ENCODE data around the gene MNT. TPM values are rescaled to one million over a fixed set of nuclear protein-coding genes. Genes with fewer than 3 reads are reported as not detected.
A peak's percentile ranks its signal among the peaks of the same experiment; 100 is the strongest.

The MNT gene
- polyA plus RNA-seq, 3 donors = 0.28 to 42.4 (median 1.3) TPM

DNA sequence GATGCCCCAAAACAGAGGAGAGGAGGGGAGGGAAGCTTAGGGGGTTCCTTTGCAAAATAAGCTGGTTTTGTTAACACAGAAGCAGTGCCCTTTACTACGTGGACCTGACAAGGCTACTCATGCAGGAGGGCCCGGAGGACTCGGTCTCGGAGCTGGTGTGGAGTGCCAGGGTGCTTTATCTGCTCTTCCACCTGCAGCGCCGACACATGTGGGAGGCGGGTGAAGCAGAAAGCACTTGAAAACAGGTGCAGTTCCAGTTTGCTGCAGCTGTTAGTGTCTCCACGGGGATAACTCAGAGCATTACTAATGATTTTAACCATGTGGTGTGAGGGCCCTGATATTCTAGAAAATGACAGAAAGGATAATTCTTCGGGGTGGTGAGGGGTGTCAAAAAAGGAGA lies 35.0 kb upstream of the MNT start:
- H3K27ac Mint-ChIP-seq = no peak overlapping the region
- Histone ChIP-seq H3K79me2 (ENCODE audit: insufficient read depth, low read length) (peaks cover 2% of the 10 kb centered on the region), H2AFZ (ENCODE audit: insufficient read depth, low read depth, low read length, poor library complexity, severe bottlenecking) (no peak overlapping the region), H3K9ac (ENCODE audit: insufficient read depth, low read length, poor library complexity, severe bottlenecking) (no peak overlapping the region), H3K27me3 (ENCODE audit: control insufficient read depth in 2 of 2, insufficient read depth in 2 of 2, low read length in 2 of 2) (no peaks in the 10 kb centered on the region), H3K36me3 (replicated peaks in 1 of 2; ENCODE audit: control insufficient read depth in 1 of 2, insufficient read depth in 2 of 2, low read length in 2 of 2) (peaks cover 29 to 62% of the 10 kb centered on the region in 2 donors), H3K4me1 (ENCODE audit: control insufficient read depth in 1 of 2, insufficient read depth in 2 of 2, low read length in 2 of 2) (peaks cover 30 to 32% of the 10 kb centered on the region in 2 donors), H3K27ac (ENCODE audit: low read depth in 1 of 2, low read length in 2 of 2) (no peak overlapping the region), H3K4me2 (replicated peaks; ENCODE audit: extremely low read depth, low read length, poor library complexity, severe bottlenecking) (no peak overlapping the region), H3K9me3 (replicated peaks in 1 of 2; ENCODE audit: control insufficient read depth in 1 of 2, insufficient read depth in 1 of 2, low read length in 2 of 2) (no peaks in the 10 kb centered on the region), H4K20me1 (ENCODE audit: insufficient read depth, low read length) (no peaks in the 10 kb centered on the region), H3K4me3 (replicated peaks in 1 of 3; ENCODE audit: low read depth in 2 of 3, low read length in 3 of 3) (no peak overlapping the region)
- H3K9me3 Mint-ChIP-seq = peaks cover 0 to 2% (median 0%) of the 10 kb centered on the region in 7 donors
- peaks cover 48 to 61% of the 10 kb centered on the region in 2 donors for H3K36me3 Mint-ChIP-seq
- H3K27me3 Mint-ChIP-seq (ENCODE audit: low read depth in 3 of 3) = no peaks in the 10 kb centered on the region
- peaks cover 24% of the 10 kb centered on the region for H3K4me1 Mint-ChIP-seq
- 96% methylated on average over 7 of the region's 9 CpGs for WGBS (ENCODE audit: insufficient coverage)
- H3K4me3 Mint-ChIP-seq = no peak overlapping the region
- TF ChIP-seq, protein P1, sequence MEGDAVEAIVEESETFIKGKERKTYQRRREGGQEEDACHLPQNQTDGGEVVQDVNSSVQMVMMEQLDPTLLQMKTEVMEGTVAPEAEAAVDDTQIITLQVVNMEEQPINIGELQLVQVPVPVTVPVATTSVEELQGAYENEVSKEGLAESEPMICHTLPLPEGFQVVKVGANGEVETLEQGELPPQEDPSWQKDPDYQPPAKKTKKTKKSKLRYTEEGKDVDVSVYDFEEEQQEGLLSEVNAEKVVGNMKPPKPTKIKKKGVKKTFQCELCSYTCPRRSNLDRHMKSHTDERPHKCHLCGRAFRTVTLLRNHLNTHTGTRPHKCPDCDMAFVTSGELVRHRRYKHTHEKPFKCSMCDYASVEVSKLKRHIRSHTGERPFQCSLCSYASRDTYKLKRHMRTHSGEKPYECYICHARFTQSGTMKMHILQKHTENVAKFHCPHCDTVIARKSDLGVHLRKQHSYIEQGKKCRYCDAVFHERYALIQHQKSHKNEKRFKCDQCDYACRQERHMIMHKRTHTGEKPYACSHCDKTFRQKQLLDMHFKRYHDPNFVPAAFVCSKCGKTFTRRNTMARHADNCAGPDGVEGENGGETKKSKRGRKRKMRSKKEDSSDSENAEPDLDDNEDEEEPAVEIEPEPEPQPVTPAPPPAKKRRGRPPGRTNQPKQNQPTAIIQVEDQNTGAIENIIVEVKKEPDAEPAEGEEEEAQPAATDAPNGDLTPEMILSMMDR (IDR thresholded peaks at IDR 0.05) = no peak
- intact Hi-C loops (cut with micrococcal nuclease) = no loop called here
- DNase-seq = no peak

DNA sequence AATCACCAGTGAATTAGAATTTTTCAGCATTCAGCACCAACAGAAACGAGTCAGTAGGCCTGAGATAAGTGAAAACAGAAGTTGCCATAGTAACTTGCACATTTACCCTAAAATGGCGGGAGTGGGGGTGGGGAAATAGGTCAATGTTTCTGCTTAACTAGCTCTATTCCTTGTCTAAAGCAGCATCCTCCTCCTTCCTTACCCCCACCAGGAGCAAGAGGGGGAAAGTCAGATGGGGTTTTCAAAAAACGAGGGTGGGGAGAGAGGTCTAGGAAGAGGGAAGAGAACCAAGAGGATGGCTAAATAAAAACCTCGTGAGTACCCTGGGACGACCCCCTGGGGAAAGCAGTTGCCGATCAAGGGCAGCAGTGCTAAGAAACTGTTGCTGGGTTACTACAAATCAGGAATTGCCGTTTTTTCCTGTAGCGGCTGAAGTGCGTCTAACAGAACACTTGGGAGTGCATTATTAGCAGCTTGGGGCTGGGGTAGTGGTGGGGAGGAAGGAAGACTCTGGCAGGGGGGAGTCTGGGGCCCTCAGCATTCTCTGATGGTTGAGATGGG lies 34.4 kb upstream of the MNT start:
- Histone ChIP-seq H3K4me2 (replicated peaks; ENCODE audit: extremely low read depth, low read length, poor library complexity, severe bottlenecking) (no peak overlapping the region), H4K20me1 (ENCODE audit: insufficient read depth, low read length) (no peaks in the 10 kb centered on the region), H3K36me3 (replicated peaks in 1 of 2; ENCODE audit: control insufficient read depth in 1 of 2, insufficient read depth in 2 of 2, low read length in 2 of 2) (peaks cover 29 to 62% of the 10 kb centered on the region in 2 donors), H3K4me3 (replicated peaks in 1 of 3; ENCODE audit: low read depth in 2 of 3, low read length in 3 of 3) (no peak overlapping the region), H3K27me3 (ENCODE audit: control insufficient read depth in 2 of 2, insufficient read depth in 2 of 2, low read length in 2 of 2) (no peaks in the 10 kb centered on the region), H3K27ac (ENCODE audit: low read depth in 1 of 2, low read length in 2 of 2) (no peak overlapping the region), H3K9ac (ENCODE audit: insufficient read depth, low read length, poor library complexity, severe bottlenecking) (no peak overlapping the region), H2AFZ (ENCODE audit: insufficient read depth, low read depth, low read length, poor library complexity, severe bottlenecking) (no peak overlapping the region), H3K79me2 (ENCODE audit: insufficient read depth, low read length) (peaks cover 2% of the 10 kb centered on the region), H3K9me3 (replicated peaks in 1 of 2; ENCODE audit: control insufficient read depth in 1 of 2, insufficient read depth in 1 of 2, low read length in 2 of 2) (no peaks in the 10 kb centered on the region), H3K4me1 (ENCODE audit: control insufficient read depth in 1 of 2, insufficient read depth in 2 of 2, low read length in 2 of 2) (peaks cover 25 to 27% of the 10 kb centered on the region in 2 donors)
- Mint-ChIP-seq H3K9me3 (no peaks in the 10 kb centered on the region), H3K36me3 (peaks cover 47 to 58% of the 10 kb centered on the region in 2 donors), H3K27me3 (ENCODE audit: low read depth in 3 of 3) (no peaks in the 10 kb centered on the region), H3K4me3 (no peak overlapping the region), H3K4me1 (peaks cover 21% of the 10 kb centered on the region), H3K27ac (peak overlapping the region in 3 of 7 donors; percentile 41 to 61 (median 54))
- TF ChIP-seq, protein P1 (IDR thresholded peaks at IDR 0.05) = no peak
- 77% methylated on average over 4 of the region's 9 CpGs for WGBS (ENCODE audit: insufficient coverage)
- DNase-seq = no peak
- intact Hi-C loops (cut with micrococcal nuclease) = no loop called here

All from CD14-positive monocyte (primary cell).